ENCODE data around the gene MTMR2. TPM values are rescaled to one million over a fixed set of nuclear protein-coding genes. Genes with fewer than 3 reads are reported as not detected.
A peak's percentile ranks its signal among the peaks of the same experiment; 100 is the strongest.

The MTMR2 gene
- total RNA-seq, 3 donors from 2014 or later (not counting 1 experiment from before 2014, with no cell fraction given), result 21.7 to 22.5 (median 21.8) TPM

DNA sequence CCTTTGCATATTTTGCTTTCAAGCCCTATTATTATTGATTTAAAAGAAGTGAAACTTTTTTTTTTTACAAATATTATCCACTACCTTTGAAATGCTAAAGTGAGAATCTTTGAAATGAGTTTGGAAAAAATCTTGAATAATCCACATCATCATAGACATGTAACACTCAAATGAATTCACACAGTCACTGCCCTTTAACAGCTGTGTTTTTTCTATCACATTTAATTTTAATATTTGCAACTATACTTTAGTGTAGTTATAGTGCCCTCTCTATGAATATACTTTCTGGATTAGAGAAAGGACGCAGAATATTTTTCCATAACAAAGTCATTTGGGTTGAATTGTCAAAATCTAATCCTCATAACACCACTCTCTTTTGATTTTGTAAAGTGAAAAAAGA, 37.9 kb upstream of the MTMR2 start:
- H3K4me3 ChIP-seq (ENCODE audit: low read length), result no peak overlapping the region
- no peaks in the 10 kb centered on the region for H3K27me3 ChIP-seq (ENCODE audit: control insufficient read depth, insufficient read depth, low read length)
- H3K4me1 Mint-ChIP-seq, result no peaks in the 10 kb centered on the region
- no peaks in the 10 kb centered on the region for H3K4me1 ChIP-seq (ENCODE audit: control insufficient read depth, insufficient read depth, low read length)
- H3K27ac Mint-ChIP-seq, result no peak overlapping the region
- H3K9me3 ChIP-seq (ENCODE audit: control insufficient read depth, insufficient read depth, low read length), result no peaks in the 10 kb centered on the region
- no peaks in the 10 kb centered on the region for H3K9me3 Mint-ChIP-seq
- intact Hi-C loops (cut with micrococcal nuclease), result no loop called here
- no peaks in the 10 kb centered on the region for H3K36me3 ChIP-seq (ENCODE audit: control insufficient read depth, insufficient read depth, low read length)
- WGBS (ENCODE audit: insufficient coverage), result no CpG with 5 or more reads among the region's 1 CpG
- DNase-seq (no peak), ATAC-seq (no peak)
- TF ChIP-seq, protein P1, sequence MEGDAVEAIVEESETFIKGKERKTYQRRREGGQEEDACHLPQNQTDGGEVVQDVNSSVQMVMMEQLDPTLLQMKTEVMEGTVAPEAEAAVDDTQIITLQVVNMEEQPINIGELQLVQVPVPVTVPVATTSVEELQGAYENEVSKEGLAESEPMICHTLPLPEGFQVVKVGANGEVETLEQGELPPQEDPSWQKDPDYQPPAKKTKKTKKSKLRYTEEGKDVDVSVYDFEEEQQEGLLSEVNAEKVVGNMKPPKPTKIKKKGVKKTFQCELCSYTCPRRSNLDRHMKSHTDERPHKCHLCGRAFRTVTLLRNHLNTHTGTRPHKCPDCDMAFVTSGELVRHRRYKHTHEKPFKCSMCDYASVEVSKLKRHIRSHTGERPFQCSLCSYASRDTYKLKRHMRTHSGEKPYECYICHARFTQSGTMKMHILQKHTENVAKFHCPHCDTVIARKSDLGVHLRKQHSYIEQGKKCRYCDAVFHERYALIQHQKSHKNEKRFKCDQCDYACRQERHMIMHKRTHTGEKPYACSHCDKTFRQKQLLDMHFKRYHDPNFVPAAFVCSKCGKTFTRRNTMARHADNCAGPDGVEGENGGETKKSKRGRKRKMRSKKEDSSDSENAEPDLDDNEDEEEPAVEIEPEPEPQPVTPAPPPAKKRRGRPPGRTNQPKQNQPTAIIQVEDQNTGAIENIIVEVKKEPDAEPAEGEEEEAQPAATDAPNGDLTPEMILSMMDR (IDR thresholded peaks at IDR 0.05), result no peak
- H3K27ac ChIP-seq (ENCODE audit: low read length), result no peak overlapping the region
- no peak overlapping the region for H3K4me3 Mint-ChIP-seq
- H3K27me3 Mint-ChIP-seq (ENCODE audit: low read depth in 2 of 2), result peaks cover 11 to 23% of the 10 kb centered on the region in 2 donors
- no peaks in the 10 kb centered on the region for H3K36me3 Mint-ChIP-seq

DNA sequence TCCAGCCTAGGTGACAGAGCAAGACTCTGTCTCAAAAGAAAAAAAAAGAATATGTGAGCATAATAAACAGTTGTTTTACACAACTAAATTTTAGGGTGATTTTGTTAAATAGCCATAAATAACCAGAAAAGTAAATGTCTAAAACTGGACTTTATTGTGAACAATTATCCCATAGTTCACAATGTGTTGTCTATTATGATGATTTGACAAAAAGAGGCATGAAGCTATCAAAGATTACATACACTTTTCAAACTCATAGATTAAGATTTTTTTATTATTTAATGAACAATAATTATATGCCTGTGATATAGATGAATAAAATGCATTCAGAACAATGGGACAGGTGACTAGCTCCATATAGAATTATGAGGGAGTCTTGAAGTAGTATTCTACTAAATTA, 27.0 kb upstream of the MTMR2 start:
- Mint-ChIP-seq H3K36me3 (no peaks in the 10 kb centered on the region), H3K27ac (no peak overlapping the region), H3K27me3 (ENCODE audit: low read depth in 2 of 2) (peaks cover 17 to 20% of the 10 kb centered on the region in 2 donors), H3K4me3 (no peak overlapping the region), H3K9me3 (no peaks in the 10 kb centered on the region), H3K4me1 (peaks cover 13 to 14% of the 10 kb centered on the region in 2 donors)
- Histone ChIP-seq H3K36me3 (ENCODE audit: control insufficient read depth, insufficient read depth, low read length) (no peaks in the 10 kb centered on the region), H3K27ac (ENCODE audit: low read length) (no peak overlapping the region), H3K4me3 (ENCODE audit: low read length) (no peak overlapping the region), H3K27me3 (ENCODE audit: control insufficient read depth, insufficient read depth, low read length) (no peaks in the 10 kb centered on the region), H3K9me3 (ENCODE audit: control insufficient read depth, insufficient read depth, low read length) (no peaks in the 10 kb centered on the region), H3K4me1 (ENCODE audit: control insufficient read depth, insufficient read depth, low read length) (no peaks in the 10 kb centered on the region)
- TF ChIP-seq, protein P1 (IDR thresholded peaks at IDR 0.05), result no peak
- DNase-seq (no peak), ATAC-seq (no peak)
- intact Hi-C loops (cut with micrococcal nuclease), result no loop called here

DNA sequence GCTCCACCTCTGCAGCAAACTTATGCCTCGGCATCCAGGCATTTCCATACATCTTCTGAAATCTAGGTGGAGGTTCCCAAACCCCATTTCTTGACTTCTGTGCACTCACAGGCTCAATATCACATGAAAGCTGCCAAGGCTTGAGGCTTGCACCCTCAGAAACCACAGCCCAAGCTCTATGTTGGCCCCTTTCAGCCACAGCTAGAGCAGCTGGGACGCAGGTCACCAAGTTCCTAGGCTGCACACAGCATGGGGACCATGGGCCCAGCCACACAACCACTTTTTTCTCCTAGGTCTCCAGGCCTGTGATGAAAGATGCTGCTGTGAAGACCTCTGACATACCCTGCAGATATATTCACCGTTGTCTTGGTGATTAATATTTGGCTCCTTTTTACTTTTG, 24.7 kb upstream of the MTMR2 start:
- Mint-ChIP-seq H3K9me3 (no peaks in the 10 kb centered on the region), H3K27ac (no peak overlapping the region), H3K36me3 (peaks cover 6% of the 10 kb centered on the region), H3K4me3 (no peak overlapping the region), H3K27me3 (ENCODE audit: low read depth in 2 of 2) (peaks cover 13 to 22% of the 10 kb centered on the region in 2 donors), H3K4me1 (peaks cover 13 to 14% of the 10 kb centered on the region in 2 donors)
- TF ChIP-seq, protein P1 (IDR thresholded peaks at IDR 0.05), result no peak
- Histone ChIP-seq H3K9me3 (ENCODE audit: control insufficient read depth, insufficient read depth, low read length) (peaks cover 8% of the 10 kb centered on the region), H3K4me1 (ENCODE audit: control insufficient read depth, insufficient read depth, low read length) (no peaks in the 10 kb centered on the region), H3K27ac (ENCODE audit: low read length) (no peak overlapping the region), H3K27me3 (ENCODE audit: control insufficient read depth, insufficient read depth, low read length) (no peaks in the 10 kb centered on the region), H3K4me3 (ENCODE audit: low read length) (no peak overlapping the region), H3K36me3 (ENCODE audit: control insufficient read depth, insufficient read depth, low read length) (no peaks in the 10 kb centered on the region)
- no peak for DNase-seq
- intact Hi-C loops (cut with micrococcal nuclease), result no loop called here
- peak in 1 of 3 donors; percentile 46 for ATAC-seq
- WGBS (ENCODE audit: insufficient coverage), result 73% methylated on average over 3 of the region's 3 CpGs

DNA sequence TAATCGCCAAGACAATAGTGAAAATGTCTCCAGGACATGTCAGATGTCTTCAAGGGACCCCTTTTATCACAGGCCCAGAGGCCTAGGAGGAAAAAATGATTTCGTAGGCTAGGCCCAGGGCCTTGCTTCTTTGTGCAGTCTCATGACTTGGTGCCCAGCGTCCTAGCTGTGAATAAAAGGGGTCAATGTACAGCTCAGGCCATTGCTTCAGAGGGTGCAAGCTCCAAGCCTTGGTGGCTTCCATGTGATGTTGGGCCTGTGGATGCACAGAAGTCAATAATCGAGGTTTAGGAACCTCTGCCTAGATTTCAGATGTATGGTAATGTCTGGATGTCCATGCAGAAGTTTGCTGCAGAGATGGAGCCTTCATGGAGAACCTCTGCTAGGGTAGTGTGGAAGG, 20.7 kb upstream of the MTMR2 start:
- Mint-ChIP-seq H3K4me1 (peaks cover 13 to 14% of the 10 kb centered on the region in 2 donors), H3K4me3 (no peak overlapping the region), H3K27ac (no peak overlapping the region), H3K27me3 (ENCODE audit: low read depth in 2 of 2) (peaks cover 10 to 22% of the 10 kb centered on the region in 2 donors), H3K36me3 (peaks cover 6% of the 10 kb centered on the region), H3K9me3 (no peaks in the 10 kb centered on the region)
- intact Hi-C loops (cut with micrococcal nuclease), result no loop called here
- no peaks in the 10 kb centered on the region for H3K36me3 ChIP-seq (ENCODE audit: control insufficient read depth, insufficient read depth, low read length)
- DNase-seq, result no peak
- H3K27me3 ChIP-seq (ENCODE audit: control insufficient read depth, insufficient read depth, low read length), result no peaks in the 10 kb centered on the region
- H3K27ac ChIP-seq (ENCODE audit: low read length), result no peak overlapping the region
- 84% methylated on average over 4 of the region's 4 CpGs for WGBS (ENCODE audit: insufficient coverage)
- TF ChIP-seq, protein P1 (IDR thresholded peaks at IDR 0.05), result no peak
- ATAC-seq, result no peak
- H3K4me1 ChIP-seq (ENCODE audit: control insufficient read depth, insufficient read depth, low read length), result no peaks in the 10 kb centered on the region
- peaks cover 8% of the 10 kb centered on the region for H3K9me3 ChIP-seq (ENCODE audit: control insufficient read depth, insufficient read depth, low read length)
- no peak overlapping the region for H3K4me3 ChIP-seq (ENCODE audit: low read length)

Measured in natural killer cell (primary cell).